HG03442 (cell line): ENCODE data around the gene ATAD3C.

Source experiments
- ATAC-seq: cut with Tn5 transposase; IDR thresholded peaks from one replicate; pipeline ENCODE4 v1.9.1; 2021; ENCODE audit warnings: mild to moderate bottlenecking, moderate library complexity; ENCODE audit not compliant: unreplicated experiment

ATAD3C gene

DNA sequence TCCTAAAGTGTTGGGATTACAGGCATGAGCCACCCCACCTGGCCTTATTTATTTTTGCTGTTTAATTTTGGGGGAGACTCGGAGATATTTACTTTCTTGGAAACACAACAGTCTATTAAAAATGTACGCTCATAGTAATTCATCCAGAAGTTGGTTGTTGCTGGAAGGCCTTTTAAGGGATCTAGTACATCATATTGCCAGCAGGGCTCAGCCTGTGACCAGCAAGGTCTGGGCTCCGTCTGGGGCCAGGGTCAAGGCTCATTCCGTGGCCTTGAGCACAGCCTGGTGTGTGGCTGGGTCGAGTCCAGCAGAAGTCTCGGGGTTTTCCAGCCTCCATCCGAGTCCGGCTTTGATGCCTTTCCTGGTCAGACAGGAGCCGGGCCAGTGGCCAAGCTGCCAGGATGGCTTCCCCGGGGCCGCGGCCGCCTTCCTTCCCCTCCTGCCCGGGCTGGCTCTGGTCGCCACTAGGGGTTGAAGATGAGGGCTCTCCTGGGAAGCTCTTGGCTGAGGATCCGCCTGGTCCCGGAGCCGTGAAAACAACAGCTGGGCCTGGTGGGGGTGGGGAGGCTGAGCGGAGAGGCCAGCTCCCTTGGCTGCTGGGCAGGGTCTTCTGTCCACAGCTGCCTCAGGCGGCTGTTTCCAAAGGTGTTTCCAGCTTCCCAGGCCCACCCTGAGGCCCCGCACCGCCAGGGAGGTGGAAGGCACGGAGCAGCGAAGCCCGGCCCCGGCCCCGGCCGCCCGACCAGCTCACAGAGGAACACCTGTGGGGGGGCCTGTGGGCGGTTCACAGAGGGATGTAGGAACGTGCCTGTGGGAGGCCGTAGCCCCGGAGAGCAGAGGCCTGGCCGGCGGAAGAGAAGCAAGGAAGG, 19.1 kb upstream of the ATAD3C start:
- no peak for ATAC-seq

DNA sequence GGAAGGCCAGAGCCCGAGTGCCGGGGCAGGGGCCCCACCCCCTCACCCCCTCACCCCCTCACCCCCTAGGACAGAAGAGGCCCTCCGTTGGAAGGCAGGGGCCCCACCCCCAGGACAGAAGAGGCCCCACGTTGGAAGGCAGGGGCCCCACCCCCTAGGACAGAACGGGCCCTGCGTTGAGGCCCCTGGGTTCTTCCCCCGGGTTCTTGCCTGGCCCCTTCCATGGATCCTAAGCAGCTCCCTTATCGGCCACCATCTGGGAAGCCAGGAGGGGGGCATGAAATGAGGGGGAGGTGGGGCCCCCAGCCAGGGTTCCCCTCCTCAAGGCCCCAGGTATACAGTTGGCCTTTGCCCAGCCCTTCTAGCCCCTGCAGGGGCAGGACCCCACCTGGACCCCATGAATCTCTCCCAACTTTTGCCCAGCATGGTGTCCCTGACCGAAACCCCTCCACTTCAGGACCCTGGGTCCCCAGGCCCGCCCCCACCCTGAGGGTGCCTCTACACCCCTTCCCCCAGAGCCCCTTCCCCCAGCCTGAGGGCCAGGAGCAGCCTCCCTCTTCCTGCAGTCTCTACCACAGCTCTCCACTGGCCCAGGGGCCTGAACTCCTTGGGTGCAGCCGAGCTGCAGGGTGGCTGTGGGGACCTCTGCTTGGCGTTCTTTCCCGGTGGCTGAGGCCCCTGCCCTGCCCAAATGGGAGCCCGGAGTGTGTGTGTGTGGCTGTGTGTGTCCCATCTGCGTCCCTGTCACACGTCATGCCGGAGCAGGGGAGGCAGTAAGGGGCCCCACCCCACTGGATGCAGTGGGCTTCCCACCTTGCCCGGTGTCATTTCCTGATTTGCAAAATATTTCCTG, 18.3 kb upstream of the ATAD3C start:
- no peak for ATAC-seq

DNA sequence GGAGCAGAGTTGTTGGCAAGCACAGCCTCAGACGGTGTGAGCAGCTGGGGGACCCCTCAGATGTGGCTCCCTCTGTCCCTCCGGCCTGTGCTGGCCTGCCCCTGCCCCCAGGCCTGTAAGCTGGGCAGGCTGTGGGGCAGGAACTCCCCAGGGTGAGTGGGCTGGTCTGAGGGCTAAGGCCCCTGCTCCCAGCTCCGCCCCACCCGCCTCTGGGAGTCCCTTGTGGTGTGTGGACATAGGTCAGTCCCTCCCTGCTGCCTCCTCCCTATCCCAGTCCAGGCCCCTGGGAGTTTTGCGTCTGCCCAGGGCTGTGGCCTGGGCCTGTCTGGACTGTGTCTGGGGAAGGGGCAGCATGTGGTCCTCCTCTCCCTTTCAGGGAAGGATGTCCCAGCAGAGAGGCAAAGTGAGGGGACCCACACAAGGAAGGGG, 17.6 kb upstream of the ATAD3C start:
- ATAC-seq: no peak

DNA sequence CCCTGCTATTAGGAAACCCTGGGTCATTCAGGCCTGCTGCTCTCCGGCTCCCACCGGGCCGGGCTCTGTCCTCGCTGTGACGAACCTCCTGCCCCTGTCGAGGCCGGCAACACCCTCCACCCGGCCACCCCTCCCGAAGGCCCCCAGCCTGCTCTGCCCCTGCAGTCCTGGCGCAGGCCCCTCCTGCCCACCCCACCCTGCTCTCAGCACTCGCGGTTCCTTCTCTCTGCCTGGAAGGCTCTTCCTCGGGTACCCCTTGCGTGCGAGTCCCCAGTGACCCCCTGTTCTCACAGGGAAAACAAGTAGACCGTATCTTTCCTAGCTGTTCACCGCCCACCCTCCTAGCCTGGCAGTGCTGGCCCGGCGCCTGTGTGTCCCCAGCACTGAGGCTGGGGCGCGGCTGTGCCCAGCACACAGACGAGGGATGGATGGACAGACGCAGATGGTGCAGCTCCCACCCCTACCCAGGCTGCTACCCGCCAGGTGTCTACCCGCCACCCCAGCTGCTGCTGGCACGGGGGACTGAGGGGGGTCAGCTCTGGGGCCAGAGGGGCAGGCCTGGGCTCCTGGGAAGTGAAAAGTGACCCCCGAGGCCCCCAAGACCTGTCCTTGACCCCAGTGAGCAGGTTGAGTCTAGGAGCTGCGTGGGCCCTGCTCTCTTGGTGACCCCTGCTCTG, 17.1 kb upstream of the ATAD3C start:
- ATAC-seq: no peak

DNA sequence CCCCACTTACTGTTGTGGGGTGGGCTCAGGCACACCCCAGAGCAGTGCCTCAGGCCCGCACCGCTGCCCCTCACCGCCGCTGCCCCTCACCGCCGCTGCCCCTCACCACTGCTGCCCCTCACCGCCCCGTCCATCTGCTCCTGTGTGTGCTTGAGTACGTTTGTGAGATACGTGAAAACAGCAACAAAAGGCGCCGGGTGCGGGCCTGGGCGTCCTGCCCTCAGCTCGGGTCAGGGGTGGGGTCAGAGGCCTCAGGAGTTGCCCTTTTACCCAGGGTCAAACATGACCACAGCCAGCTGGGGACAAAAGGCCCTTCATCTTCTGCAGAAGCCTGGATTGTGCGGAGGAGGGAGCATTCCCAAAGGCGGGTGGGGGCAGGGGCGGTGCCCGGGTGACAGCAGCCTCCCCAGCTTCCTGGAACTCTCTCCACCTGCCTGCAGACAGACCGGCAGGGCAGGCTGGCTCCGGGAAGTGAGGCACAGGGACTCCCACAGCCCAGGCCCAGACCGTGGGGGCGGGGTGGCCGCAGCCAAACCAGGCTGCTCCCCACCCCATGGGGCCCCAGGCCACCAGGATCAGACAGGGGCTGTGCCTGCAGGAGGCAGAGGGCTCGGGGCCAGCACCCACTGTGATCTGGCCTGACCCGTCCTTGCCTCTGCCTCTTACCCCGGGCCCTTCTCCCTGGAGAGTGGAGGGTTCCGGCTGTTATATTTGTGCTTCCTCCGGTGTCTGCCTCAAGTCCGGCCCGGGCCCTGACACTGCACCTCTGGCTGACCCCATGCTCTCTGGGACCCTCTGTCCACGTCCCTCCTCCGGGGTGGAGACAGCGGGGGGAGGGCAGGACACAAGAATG, 16.3 kb upstream of the ATAD3C start:
- ATAC-seq: no peak

DNA sequence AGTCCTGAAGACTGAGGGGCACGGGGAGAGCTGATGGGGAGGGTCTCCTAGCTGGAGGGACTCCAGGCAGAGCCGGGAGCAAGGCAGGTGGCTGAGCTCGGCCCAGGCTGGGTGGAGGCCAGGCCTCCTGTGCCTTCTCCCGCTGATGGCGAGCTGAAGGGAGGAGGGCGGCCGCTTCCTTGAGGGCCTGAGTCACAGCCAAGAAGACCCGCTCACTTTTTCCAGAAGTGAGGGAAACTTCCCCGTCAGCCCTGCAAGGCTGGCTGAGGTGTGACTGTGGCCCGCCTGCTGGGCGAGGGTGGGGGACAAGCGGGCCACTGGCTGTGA, 15.7 kb upstream of the ATAD3C start:
- ATAC-seq: no peak

DNA sequence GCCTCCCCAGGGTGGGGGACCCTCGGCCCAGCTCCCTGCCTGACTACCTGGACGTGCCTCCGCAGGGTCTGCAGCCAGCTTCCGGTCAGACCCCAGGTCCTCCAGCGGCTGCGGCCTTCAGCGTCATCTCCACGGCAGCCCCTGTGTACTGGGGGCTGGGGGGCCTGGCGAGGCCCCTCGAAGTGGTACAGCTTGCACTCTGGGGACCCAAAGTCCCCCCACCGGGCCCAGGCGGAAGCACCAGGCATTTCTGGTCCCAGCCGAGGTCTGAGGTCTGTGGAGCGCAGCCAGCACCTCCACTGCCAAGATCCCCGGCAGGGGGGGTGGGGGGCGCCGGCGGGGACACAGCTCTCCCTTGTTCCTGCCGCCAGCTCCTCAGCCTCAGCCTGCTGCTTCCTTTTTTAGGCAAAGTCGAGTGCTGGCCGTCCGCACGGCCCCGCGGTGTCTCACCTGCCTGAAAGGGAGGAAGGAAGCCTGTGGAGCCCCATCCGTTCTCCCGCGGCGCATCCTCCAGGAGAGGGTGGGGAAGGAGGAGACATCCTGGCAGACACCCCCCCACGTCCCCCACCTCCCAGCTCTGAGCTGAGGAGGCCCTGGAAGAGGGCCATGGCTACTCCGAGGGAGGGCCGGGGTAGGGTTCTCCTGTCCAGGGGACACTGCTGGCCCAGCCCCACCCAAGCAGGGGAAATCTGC, 15.2 kb upstream of the ATAD3C start:
- no peak for ATAC-seq

DNA sequence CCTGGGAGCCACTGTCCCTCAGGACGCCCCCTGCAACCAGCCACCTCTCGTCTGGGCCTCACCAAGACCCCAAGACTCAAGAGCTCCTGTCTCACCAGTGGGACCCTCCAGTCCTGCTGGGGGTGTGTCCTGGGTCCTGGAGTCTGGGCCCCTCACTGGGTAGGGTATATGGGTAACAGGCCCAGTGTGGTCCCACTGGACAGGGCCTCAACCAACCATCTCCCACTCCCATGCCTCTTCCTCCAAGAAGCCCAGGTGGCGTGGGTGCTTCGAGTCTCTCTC, 14.7 kb upstream of the ATAD3C start:
- ATAC-seq: no peak

DNA sequence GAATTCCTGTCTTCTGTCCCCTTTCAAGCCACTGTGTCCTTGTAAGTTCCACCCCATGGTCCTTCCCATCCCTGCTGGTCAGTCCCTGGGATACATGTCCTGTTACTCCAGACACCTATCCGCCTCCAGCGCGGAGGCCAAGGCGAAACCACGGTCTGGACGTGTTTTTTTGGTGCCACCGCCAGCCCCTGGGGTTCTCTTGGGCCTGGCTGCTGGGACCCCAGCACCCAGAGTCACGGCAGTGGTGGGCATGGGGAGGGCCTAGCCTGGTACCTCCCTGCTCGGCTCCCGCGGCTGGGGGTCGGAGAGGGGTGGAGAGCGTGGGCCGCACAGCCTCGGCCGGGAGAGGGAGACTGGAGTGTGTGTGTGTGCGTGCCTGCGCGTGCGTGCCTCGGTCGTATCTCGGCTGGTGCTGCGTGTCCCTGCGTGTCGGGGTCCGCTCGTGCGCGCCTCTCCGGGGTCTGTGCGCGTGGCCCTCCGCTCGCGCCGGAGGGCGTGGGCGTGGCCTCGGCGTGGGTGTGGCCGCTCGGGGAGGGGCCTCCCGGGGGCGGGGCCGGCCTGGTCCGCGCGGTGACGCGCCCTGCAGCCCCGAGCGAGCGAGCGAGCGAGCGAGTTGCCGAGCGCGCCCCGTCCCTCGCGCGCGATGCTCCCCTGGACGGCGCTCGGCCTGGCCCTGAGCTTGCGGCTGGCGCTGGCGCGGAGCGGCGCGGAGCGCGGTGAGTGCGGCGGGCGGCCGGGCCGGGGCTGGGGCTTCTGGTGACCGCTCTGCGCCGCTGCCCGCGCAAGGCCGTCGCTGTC, 14.2 kb upstream of the ATAD3C start, which contains the start of gene VWA1:
Gene VWA1 (plus strand): TSS at position 585 of the 798 bp plus-strand sequence. CDS start 59 bp downstream, at position 644.
- no peak for ATAC-seq

DNA sequence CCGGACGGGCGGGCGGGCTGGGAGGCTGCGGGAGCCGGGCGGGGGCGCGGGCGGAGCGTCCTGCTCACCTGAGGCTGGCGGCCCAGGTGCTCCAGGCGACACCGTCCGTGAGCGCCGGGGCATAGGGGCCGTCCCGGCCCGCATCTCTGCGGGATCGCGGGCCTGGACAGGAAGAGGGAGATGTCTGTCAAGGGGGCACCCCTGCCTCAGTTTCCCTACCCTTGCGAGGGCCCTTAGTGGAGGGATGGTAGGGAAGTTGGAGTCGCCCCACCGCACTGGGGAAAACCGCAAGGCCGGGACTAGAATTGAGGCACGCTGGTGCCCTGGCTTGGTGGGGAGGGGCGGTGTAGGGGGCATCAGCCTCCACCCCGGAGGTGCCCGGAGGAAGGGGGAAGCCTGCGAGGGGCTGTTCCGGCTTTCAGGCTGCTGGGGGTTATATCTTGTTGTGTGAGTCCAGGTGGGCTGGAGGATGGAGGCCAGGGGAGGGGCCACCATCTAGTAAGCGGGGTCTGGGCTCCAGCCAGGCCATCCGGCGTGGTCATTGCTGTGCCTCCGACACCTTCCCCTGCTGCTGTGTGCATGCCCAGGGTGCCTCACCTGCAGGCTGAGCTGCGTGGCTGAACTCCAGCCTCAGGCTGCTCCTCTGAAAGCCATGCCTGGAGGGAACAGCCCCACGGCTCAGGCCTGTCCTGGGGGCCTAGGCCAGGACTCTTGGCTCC, 13.4 kb upstream of the ATAD3C start:
- no peak for ATAC-seq

DNA sequence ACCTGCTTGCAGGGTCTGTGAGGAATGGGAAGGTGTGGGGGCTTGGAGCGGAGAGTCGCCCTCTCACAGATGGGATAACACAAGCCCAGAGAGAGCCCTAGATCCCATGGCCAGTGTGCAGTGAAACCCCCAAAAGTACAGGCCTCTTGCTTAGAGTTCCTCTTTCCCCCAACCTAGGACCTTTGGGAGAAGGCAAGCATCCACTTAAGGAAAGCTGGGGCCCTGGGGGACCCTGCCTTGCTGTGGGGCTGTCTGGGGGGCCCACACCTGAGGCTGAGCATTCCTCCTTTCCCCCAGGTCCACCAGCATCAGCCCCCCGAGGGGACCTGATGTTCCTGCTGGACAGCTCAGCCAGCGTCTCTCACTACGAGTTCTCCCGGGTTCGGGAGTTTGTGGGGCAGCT, 12.9 kb upstream of the ATAD3C start:
- no peak for ATAC-seq

DNA sequence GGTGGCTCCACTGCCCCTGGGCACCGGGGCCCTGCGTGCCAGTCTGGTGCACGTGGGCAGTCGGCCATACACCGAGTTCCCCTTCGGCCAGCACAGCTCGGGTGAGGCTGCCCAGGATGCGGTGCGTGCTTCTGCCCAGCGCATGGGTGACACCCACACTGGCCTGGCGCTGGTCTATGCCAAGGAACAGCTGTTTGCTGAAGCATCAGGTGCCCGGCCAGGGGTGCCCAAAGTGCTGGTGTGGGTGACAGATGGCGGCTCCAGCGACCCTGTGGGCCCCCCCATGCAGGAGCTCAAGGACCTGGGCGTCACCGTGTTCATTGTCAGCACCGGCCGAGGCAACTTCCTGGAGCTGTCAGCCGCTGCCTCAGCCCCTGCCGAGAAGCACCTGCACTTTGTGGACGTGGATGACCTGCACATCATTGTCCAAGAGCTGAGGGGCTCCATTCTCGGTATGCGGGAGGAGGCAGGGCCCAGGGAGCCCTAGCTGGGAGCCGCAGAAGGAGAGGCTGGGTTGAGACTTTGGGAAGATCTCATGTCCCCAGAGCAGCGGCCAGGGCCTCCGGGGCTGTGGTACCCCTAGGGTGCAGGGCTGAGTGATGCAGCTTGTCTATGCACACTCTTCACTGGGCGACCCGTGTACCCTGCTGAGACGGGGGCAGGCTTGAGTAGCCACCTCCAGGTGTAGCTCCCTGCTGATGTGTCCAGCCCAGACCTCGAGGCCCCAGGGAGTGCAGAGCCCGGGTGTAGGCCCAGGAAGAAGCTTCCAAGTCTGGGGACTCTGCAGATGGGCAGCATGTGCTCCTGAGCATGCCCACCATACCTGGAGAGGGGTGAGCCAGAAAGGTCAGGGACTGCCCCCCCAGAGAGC, 12.2 kb upstream of the ATAD3C start:
- ATAC-seq: no peak

DNA sequence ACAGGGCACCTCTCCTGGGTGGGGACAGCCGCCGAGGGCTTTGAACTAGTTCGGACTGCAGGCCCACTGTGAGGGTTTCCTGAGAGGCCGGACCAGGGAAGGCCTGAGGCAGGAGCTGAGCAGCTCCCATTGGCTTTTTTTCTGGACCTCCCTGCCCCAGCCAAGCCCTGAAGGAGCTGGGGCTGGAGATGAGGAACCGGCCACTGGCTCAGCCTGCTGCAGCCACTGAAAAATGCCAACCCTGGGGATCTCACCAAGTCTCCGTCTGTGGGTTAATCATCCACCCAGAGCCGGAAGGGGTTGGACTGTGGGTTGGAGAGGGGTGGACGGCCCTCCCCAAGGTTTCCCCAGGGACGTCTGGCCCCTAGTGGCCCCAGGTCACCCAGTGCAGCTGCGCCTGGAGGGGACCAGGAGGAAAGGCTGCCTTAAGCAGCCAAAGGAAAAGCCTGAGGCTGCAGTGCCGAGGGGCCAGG, 11.5 kb upstream of the ATAD3C start:
- ATAC-seq: no peak

DNA sequence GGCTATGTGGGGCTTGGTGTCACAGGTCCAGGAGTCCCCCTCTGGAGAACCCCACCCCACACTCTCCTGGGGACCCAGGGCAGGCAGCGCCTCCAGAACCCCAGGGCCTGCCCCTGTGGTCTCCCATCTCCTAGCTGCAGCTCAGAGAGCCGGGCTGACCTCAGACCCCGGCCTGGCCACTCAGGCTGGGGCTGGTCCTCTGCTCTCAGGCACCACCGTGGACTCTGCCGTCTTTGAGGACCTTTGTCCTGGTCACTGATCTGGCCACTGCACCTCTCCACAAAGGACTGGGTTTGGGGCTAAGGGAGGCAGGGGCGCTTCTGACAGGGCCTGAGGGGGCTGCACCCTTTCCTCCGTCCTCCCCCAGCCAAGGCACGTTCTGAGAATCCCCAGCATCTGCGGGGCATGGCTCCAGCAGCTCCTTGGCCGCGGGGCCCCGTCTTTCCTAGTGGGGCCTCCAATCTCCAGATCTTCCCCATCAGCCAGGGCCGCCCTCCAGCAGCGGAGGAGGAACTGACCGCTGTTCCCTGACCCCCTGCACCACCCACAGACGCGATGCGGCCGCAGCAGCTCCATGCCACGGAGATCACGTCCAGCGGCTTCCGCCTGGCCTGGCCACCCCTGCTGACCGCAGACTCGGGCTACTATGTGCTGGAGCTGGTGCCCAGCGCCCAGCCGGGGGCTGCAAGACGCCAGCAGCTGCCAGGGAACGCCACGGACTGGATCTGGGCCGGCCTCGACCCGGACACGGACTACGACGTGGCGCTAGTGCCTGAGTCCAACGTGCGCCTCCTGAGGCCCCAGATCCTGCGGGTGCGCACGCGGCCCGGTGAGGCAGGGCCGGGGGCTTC, 10.7 kb upstream of the ATAD3C start:
- no peak for ATAC-seq

DNA sequence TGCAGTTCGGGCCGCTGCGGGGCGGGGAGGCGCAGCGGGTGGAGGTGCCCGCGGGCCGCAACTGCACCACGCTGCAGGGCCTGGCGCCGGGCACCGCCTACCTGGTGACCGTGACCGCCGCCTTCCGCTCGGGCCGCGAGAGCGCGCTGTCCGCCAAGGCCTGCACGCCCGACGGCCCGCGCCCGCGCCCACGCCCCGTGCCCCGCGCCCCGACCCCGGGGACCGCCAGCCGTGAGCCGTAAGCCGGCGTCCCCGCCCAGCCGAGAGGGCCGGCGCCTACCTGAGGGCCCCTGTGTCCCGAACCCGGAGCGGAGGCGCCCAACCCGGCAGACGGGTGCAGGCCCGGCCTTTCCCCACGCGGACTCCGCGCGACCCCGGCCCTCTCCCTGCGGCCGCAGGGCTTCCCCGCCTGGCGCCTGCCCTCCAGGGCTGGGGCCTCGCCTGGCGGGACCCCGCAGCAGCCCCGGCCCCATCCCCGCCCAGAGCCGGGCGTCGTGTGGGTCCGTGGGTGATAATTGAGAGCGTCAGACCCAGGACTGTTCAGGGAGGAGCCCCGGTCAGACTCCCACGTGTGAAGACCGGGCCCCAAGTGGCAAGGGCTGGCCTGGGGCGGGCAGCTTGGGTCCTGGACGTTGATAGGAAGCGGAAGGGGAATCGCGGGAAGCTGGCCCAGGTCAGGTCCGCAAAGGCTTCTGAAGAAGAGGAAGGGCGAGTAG, 9.8 kb upstream of the ATAD3C start:
- ATAC-seq: no peak
